Gastrocnemius medialis (tissue), 4 donors: ENCODE results near the gene ZNF697. TPM values are rescaled to one million over a fixed set of nuclear protein-coding genes. Genes with fewer than 3 reads are reported as not detected.
"Not testable (repeated sequence)": the region's sequence is repeated elsewhere in the genome, so short reads cannot be mapped to it uniquely, and the experiment has no call there.

Source experiments
- ATAC-seq, 2 donors: fragments of 150-250 bp; one replicate each; pipeline ENCODE4 v1.9.1; 2016
- DNase-seq, 2 donors: peaks; one replicate each; pipeline ENCODE4 v3.0.0-alpha.2; 2019
- H3K27ac ChIP-seq, 4 donors: fragments of 200-600 bp; sonication (generic); 1 replicate in 1 of 4; 2 replicates in 3 of 4; pipeline ENCODE4 v1.5.1; 2016 to 2018; ENCODE audit warnings: mild to moderate bottlenecking in 2 of 4, moderate library complexity in 1 of 4
- H3K27me3 ChIP-seq, 3 donors: fragments of 200-600 bp; sonication (generic) in 2 of 3; 1 replicate in 1 of 3; 2 replicates in 2 of 3; pipeline versions ENCODE4 v1.5.1 to v1.6.0; 2016 to 2019; ENCODE audit warnings: mild to moderate bottlenecking in 1 of 3, moderate library complexity in 1 of 3
- H3K36me3 ChIP-seq, 2 donors: fragments of 200-600 bp; sonication (generic) in 1 of 2; one replicate each; pipeline ENCODE4 v1.5.1; 2017 to 2018
- H3K4me1 ChIP-seq, 2 donors: fragments of 200-600 bp; sonication (generic) in 1 of 2; one replicate each; pipeline ENCODE4 v1.5.1; 2016 to 2017; ENCODE audit warnings: mild to moderate bottlenecking in 2 of 2
- H3K4me3 ChIP-seq, 4 donors: fragments of 200-600 bp; sonication (generic) in 3 of 4; 1 replicate in 1 of 4; 2 replicates in 3 of 4; pipeline ENCODE4 v1.5.1; 2016 to 2019; ENCODE audit warnings: mild to moderate bottlenecking in 2 of 4
- H3K9me3 ChIP-seq, 3 donors: fragments of 200-600 bp; sonication (generic) in 2 of 3; 1 replicate in 1 of 3; 2 replicates in 2 of 3; pipeline ENCODE4 v1.5.1; 2016 to 2019
- CTCF ChIP-seq, 5 experiments: fragments of 450-650 bp in 3 of 5; fragments of 200-600 bp in 2 of 5; sonication (generic) in 2 of 5; IDR thresholded peaks in 4 of 5; conservative IDR thresholded peaks in 1 of 5; 1 replicate in 4 of 5; 2 replicates in 1 of 5; pipeline ENCODE4 v1.5.1; 2016 to 2019; ENCODE audit warnings: antibody characterized with exemption in 5 of 5, mild to moderate bottlenecking in 3 of 5, moderate library complexity in 3 of 5
- POLR2A ChIP-seq, 2 donors: fragments of 450-650 bp; IDR thresholded peaks; one replicate each; pipeline ENCODE4 v1.6.1; 2017; ENCODE audit warnings: antibody characterized with exemption in 2 of 2, mild to moderate bottlenecking in 2 of 2, moderate library complexity in 2 of 2
- in situ Hi-C, 4 donors: fragments of 200-750 bp; cut with MboI; loops; one replicate each; pipeline versions ENCODE4 v1.15.0 to v1.8.0; 2017; ENCODE audit warnings: low sequenced_read_pairs in 4 of 4
- intact Hi-C: fragments of 100-400 bp; cut with DNase I; formaldehyde crosslinking; loops from one replicate; pipeline ENCODE4 v1.15.1; 2023; ENCODE audit warnings: low total_unique reads
- total RNA-seq, 4 donors: library from RNA; depleted of rRNA; stranded (reverse); fragments of >200 nt; gene quantifications; one replicate each; pipeline versions ENCODE4 v1.1.0 to v1.2.3, GENCODE V29; 2016

Gene ZNF697
- total RNA-seq, 4 donors from 2014 or later = 1.4 to 3.1 (median 2.9) TPM

GRCh38 chr1:119593805-119594204 is 54.3 kb downstream of the ZNF697 start:
- H3K36me3 ChIP-seq = no peaks in the 10 kb centered on the region
- in situ Hi-C loops (no loop called here), intact Hi-C loops (no loop called here)
- ATAC-seq = no peak
- no peak overlapping the region for H3K27ac ChIP-seq
- no peaks in the 10 kb centered on the region for H3K4me1 ChIP-seq
- no peak overlapping the region for H3K4me3 ChIP-seq
- H3K27me3 ChIP-seq = no peaks in the 10 kb centered on the region
- no peak for TF ChIP-seq POLR2A (IDR thresholded peaks at IDR 0.05)
- no peaks in the 10 kb centered on the region for H3K9me3 ChIP-seq
- DNase-seq = no peak

- ATAC-seq = no peak
- no peaks in the 10 kb centered on the region for H3K27me3 ChIP-seq
- in situ Hi-C loops = no loop called here
Observed at GRCh38 chr1:119590393-119590792, 57.7 kb downstream of the ZNF697 start.

GRCh38 chr1:119588621-119589020 is 59.4 kb downstream of the ZNF697 start:
- Histone ChIP-seq H3K36me3 (no peaks in the 10 kb centered on the region), H3K27me3 (no peaks in the 10 kb centered on the region), H3K9me3 (no peaks in the 10 kb centered on the region), H3K4me1 (no peaks in the 10 kb centered on the region), H3K4me3 (no peak overlapping the region), H3K27ac (no peak overlapping the region)
- no peak for ATAC-seq
- intact Hi-C loops = no loop called here
- in situ Hi-C loops = no loop called here
- no peak for TF ChIP-seq CTCF (IDR thresholded peaks at IDR 0.05 in 4 of 5, conservative IDR thresholded peaks at IDR 0.05 in 1 of 5)
- TF ChIP-seq POLR2A (IDR thresholded peaks at IDR 0.05) = no peak
- no peak for DNase-seq

More at GRCh38 chr1:119590393-119590792, 57.7 kb downstream of the ZNF697 start:
- Histone ChIP-seq H3K9me3 (no peaks in the 10 kb centered on the region), H3K4me3 (no peak overlapping the region), H3K27ac (no peak overlapping the region), H3K36me3 (no peaks in the 10 kb centered on the region), H3K4me1 (no peaks in the 10 kb centered on the region)
- intact Hi-C loops = no loop called here
- DNase-seq = no peak
- TF ChIP-seq CTCF (IDR thresholded peaks at IDR 0.05 in 4 of 5, conservative IDR thresholded peaks at IDR 0.05 in 1 of 5) (no peak), POLR2A (IDR thresholded peaks at IDR 0.05) (no peak)

DNA sequence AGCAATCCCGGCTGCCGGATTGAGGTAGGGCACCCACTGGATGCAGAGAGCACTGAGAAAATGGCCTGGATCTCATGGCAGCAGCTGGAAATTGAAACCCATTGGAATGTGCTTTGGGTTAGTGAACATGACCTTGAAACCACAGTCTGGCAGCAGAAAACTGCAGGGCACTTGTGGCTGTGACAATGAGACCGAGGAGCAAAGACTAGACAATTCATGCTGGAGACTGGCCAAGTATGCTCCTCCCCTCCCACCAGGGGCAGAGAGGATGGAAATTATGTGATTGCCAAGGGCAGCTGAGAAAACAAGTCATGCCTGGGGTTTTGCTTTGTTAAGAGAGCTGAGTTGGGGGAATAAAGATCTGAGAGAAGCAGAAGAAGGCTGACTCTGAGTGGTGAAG is 60.7 kb downstream of the ZNF697 start:
- H3K4me3 ChIP-seq = no peak overlapping the region
- no peaks in the 10 kb centered on the region for H3K9me3 ChIP-seq
- no peak for ATAC-seq
- H3K4me1 ChIP-seq = no peaks in the 10 kb centered on the region
- no peak overlapping the region for H3K27ac ChIP-seq
- intact Hi-C loops = no loop called here
- no peaks in the 10 kb centered on the region for H3K27me3 ChIP-seq
- H3K36me3 ChIP-seq = no peaks in the 10 kb centered on the region
- in situ Hi-C loops = no loop called here
- TF ChIP-seq CTCF (IDR thresholded peaks at IDR 0.05 in 4 of 5, conservative IDR thresholded peaks at IDR 0.05 in 1 of 5) (no peak), POLR2A (IDR thresholded peaks at IDR 0.05) (no peak)
- DNase-seq = no peak

GRCh38 chr1:119585801-119586200 is 62.3 kb downstream of the ZNF697 start:
- in situ Hi-C loops = not testable (repeated sequence)

DNA sequence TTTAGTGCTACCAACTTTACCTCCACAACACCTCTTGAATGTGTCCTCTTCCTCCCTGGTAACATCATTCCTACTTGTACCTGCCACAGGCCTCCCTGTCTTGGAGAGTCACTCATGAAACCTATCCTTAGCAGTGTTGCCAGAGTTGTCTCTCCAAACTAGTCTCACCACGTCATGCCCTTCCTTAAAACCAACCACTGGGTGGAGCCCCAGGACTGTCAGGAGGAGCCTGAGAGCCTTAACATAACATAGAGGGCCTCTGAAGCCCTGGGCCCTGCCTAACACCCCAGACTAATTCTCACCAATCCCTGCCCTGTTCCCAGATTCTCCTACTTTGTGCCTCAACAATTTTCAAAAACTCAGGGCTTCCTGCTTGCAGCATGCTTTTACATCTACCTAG is 65.3 kb downstream of the ZNF697 start:
- Histone ChIP-seq H3K27ac (no peak overlapping the region), H3K9me3 (no peaks in the 10 kb centered on the region), H3K4me3 (no peak overlapping the region), H3K36me3 (no peaks in the 10 kb centered on the region), H3K27me3 (no peaks in the 10 kb centered on the region), H3K4me1 (no peaks in the 10 kb centered on the region)
- DNase-seq = no peak
- intact Hi-C loops (no loop called here), in situ Hi-C loops (no loop called here)
- TF ChIP-seq CTCF (IDR thresholded peaks at IDR 0.05 in 4 of 5, conservative IDR thresholded peaks at IDR 0.05 in 1 of 5) (no peak), POLR2A (IDR thresholded peaks at IDR 0.05) (no peak)
- no peak for ATAC-seq

More at GRCh38 chr1:119585801-119586200, 62.3 kb downstream of the ZNF697 start:
- H3K27ac ChIP-seq, intact Hi-C loops, DNase-seq, H3K27me3 ChIP-seq, H3K36me3 ChIP-seq, H3K9me3 ChIP-seq, ATAC-seq, H3K4me1 ChIP-seq, H3K4me3 ChIP-seq: not testable (repeated sequence)

GRCh38 chr1:119581076-119581475 is 67.0 kb downstream of the ZNF697 start:
- H3K27me3 ChIP-seq, in situ Hi-C loops, H3K27ac ChIP-seq, H3K36me3 ChIP-seq, H3K4me1 ChIP-seq, DNase-seq, ATAC-seq, H3K9me3 ChIP-seq, intact Hi-C loops, H3K4me3 ChIP-seq: not testable (repeated sequence)
